Ishikawa (cell line): ENCODE results near the gene ANLN.

Source experiments
- CEBPB ChIP-seq: IDR thresholded peaks from 2 replicates; pipeline ENCODE4 v1.6.1; 2012
- CREB1 ChIP-seq: IDR thresholded peaks from 2 replicates; pipeline ENCODE4 v1.6.1; 2012; ENCODE audit warnings: low read depth
- EGR1 ChIP-seq: IDR thresholded peaks from 2 replicates; pipeline ENCODE4 v1.6.1; 2012
- EP300 ChIP-seq: IDR thresholded peaks from 2 replicates; pipeline ENCODE4 v1.6.1; 2012; ENCODE audit warnings: borderline replicate concordance
- FOXM1 ChIP-seq: IDR thresholded peaks from 2 replicates; pipeline ENCODE4 v1.6.1; 2012; ENCODE audit warnings: low read depth, borderline replicate concordance
- MAX ChIP-seq: IDR thresholded peaks from 2 replicates; pipeline ENCODE4 v1.6.1; 2012
- NFIC ChIP-seq: IDR thresholded peaks from 2 replicates; pipeline ENCODE4 v1.6.1; 2012
- RAD21 ChIP-seq: IDR thresholded peaks from 2 replicates; pipeline ENCODE4 v1.6.1; 2012; ENCODE audit warnings: low read depth
- REST ChIP-seq: IDR thresholded peaks from 2 replicates; pipeline ENCODE4 v1.6.1; 2012; ENCODE audit warnings: low read depth, mild to moderate bottlenecking
- TAF1 ChIP-seq: IDR thresholded peaks from 2 replicates; pipeline ENCODE4 v1.6.1; 2012; ENCODE audit warnings: low read depth, mild to moderate bottlenecking
- TCF12 ChIP-seq: IDR thresholded peaks from 2 replicates; pipeline ENCODE4 v1.6.1; 2012; ENCODE audit warnings: low read depth
- TEAD4 ChIP-seq: IDR thresholded peaks from 2 replicates; pipeline ENCODE4 v1.6.1; 2012
- USF1 ChIP-seq: IDR thresholded peaks from 2 replicates; pipeline ENCODE4 v1.6.1; 2012
- YY1 ChIP-seq: IDR thresholded peaks from 2 replicates; pipeline ENCODE4 v1.6.1; 2012; ENCODE audit warnings: low read depth
- ZBTB7A ChIP-seq: IDR thresholded peaks from 2 replicates; pipeline ENCODE4 v1.6.1; 2012; ENCODE audit warnings: low read depth

Gene ANLN

GRCh38 chr7:36404639-36405408 lies 15.2 kb downstream of the ANLN start:
- TF ChIP-seq YY1 (no peak), EP300 (no peak), USF1 (no peak)

GRCh38 chr7:36405409-36405803 lies 15.7 kb downstream of the ANLN start:
- TF ChIP-seq ZBTB7A (no peak), USF1 (no peak), RAD21 (no peak), TEAD4 (no peak), YY1 (no peak), FOXM1 (no peak), EP300 (no peak), TCF12 (no peak), MAX (no peak)

GRCh38 chr7:36406156-36406555 lies 16.5 kb downstream of the ANLN start:
- TF ChIP-seq EP300, result no peak
- no peak for TF ChIP-seq REST
- TF ChIP-seq EGR1, result no peak
- TF ChIP-seq RAD21, result no peak
- no peak for TF ChIP-seq YY1
- no peak for TF ChIP-seq TEAD4
- no peak for TF ChIP-seq CREB1
- TF ChIP-seq USF1, result no peak
- no peak for TF ChIP-seq TCF12
- TF ChIP-seq NFIC, result no peak
- TF ChIP-seq TAF1, result no peak
- TF ChIP-seq FOXM1, result no peak
- TF ChIP-seq CEBPB, result no peak
- TF ChIP-seq MAX, result no peak
- no peak for TF ChIP-seq ZBTB7A

GRCh38 chr7:36407636-36408550 lies 18.2 kb downstream of the ANLN start:
- TF ChIP-seq EP300 (no peak), YY1 (no peak)

GRCh38 chr7:36408589-36408988 lies 18.9 kb downstream of the ANLN start:
- peak; percentile 21; the same call in 1 of the 2 replicates for TF ChIP-seq NFIC
- no peak for TF ChIP-seq YY1

GRCh38 chr7:36409180-36409579 lies 19.5 kb downstream of the ANLN start:
- TF ChIP-seq EP300, result no peak
- no peak for TF ChIP-seq NFIC
- TF ChIP-seq USF1, result no peak
- no peak for TF ChIP-seq FOXM1
- no peak for TF ChIP-seq YY1
- TF ChIP-seq TAF1, result no peak
- TF ChIP-seq REST, result no peak
- no peak for TF ChIP-seq MAX
- TF ChIP-seq EGR1, result no peak
- no peak for TF ChIP-seq TCF12
- TF ChIP-seq CREB1, result no peak
- TF ChIP-seq ZBTB7A, result no peak
- TF ChIP-seq CEBPB, result no peak
- TF ChIP-seq RAD21, result no peak
- no peak for TF ChIP-seq TEAD4
